GM19397 (cell line): ENCODE measurements around the gene EML3.
"Not testable (repeated sequence)": the region's sequence is repeated elsewhere in the genome, so short reads cannot be mapped to it uniquely, and the experiment has no call there.

Experiments used
- ATAC-seq: cut with Tn5 transposase; IDR thresholded peaks from one replicate; pipeline ENCODE4 v1.9.1; 2021; ENCODE audit warnings: mild to moderate bottlenecking, moderate library complexity; ENCODE audit not compliant: unreplicated experiment

Gene EML3

GRCh38 chr11:62621567-62622470, 9.2 kb upstream of the EML3 start, which contains the start of gene B3GAT3:
B3GAT3 (minus strand) TSS chr11:62621986; CDS start chr11:62621947, 39 bp downstream.
- peak; percentile 93 for ATAC-seq

- no peak for ATAC-seq
Measured at GRCh38 chr11:62621027-62621566, 8.5 kb upstream of the EML3 start.

GRCh38 chr11:62616957-62617356, 4.4 kb upstream of the EML3 start:
- not testable (repeated sequence) for ATAC-seq

- ATAC-seq, result no peak
Measured at GRCh38 chr11:62615521-62615920, 2.9 kb upstream of the EML3 start.

GRCh38 chr11:62614275-62614674, 1.7 kb upstream of the EML3 start:
- ATAC-seq, result no peak

GRCh38 chr11:62613291-62613778, 760 bp upstream of the EML3 start:
- ATAC-seq, result no peak

- ATAC-seq, result no peak
Measured at GRCh38 chr11:62611705-62612365, 740 bp downstream of the EML3 start.

GRCh38 chr11:62610814-62611704, 1.5 kb downstream of the EML3 start:
- ATAC-seq, result no peak

GRCh38 chr11:62610403-62610802, 2.2 kb downstream of the EML3 start:
- no peak for ATAC-seq

GRCh38 chr11:62608776-62609175, 3.8 kb downstream of the EML3 start:
- ATAC-seq, result no peak

GRCh38 chr11:62607714-62608113, 4.9 kb downstream of the EML3 start:
- no peak for ATAC-seq

- no peak for ATAC-seq
Measured at GRCh38 chr11:62605902-62606301, 6.7 kb downstream of the EML3 start.

- ATAC-seq, result no peak
Measured at GRCh38 chr11:62605467-62605866, 7.1 kb downstream of the EML3 start.

GRCh38 chr11:62604460-62605120, 8.0 kb downstream of the EML3 start:
- no peak for ATAC-seq

- no peak for ATAC-seq
Measured at GRCh38 chr11:62603776-62604299, 8.7 kb downstream of the EML3 start.

- no peak for ATAC-seq
Measured at GRCh38 chr11:62603072-62603408, 9.5 kb downstream of the EML3 start.

- no peak for ATAC-seq
Measured at GRCh38 chr11:62602141-62603071, 10.2 kb downstream of the EML3 start.

GRCh38 chr11:62601372-62602140, 11.0 kb downstream of the EML3 start, which contains the start of gene MTA2:
MTA2 (minus strand) TSS chr11:62601865; CDS start chr11:62601450, 415 bp downstream.
- ATAC-seq, result peak; percentile 78
